Upper lobe of left lung (tissue), 6 donors: Measurements from ENCODE around the gene SP3. TPM values are rescaled to one million over a fixed set of nuclear protein-coding genes. Genes with fewer than 3 reads are reported as not detected.

Source experiments
- ATAC-seq, 2 donors: fragments of 200-7000 bp; cut with Tn5 transposase; one replicate each; pipeline ENCODE4 v1.9.1; 2022; ENCODE audit warnings: mild to moderate bottlenecking in 2 of 2, moderate library complexity in 2 of 2; ENCODE audit not compliant: low FRiP score in 2 of 2
- DNase-seq, 2 donors: peaks; one replicate each; pipeline ENCODE4 v3.0.0-alpha.2; 2019 to 2020
- H3K27ac ChIP-seq, 4 donors: fragments of 200-600 bp; sonication (generic); one replicate each; pipeline ENCODE4 v1.5.1; 2016 to 2019
- H3K27me3 ChIP-seq, 4 donors: fragments of 200-600 bp; sonication (generic); one replicate each; pipeline ENCODE4 v1.5.1; 2017 to 2019
- H3K36me3 ChIP-seq, 4 donors: fragments of 200-600 bp; sonication (generic); one replicate each; pipeline ENCODE4 v1.5.1; 2016 to 2019
- H3K4me1 ChIP-seq, 4 donors: fragments of 200-600 bp; sonication (generic); one replicate each; pipeline ENCODE4 v1.5.1; 2018 to 2019
- H3K4me3 ChIP-seq, 4 donors: fragments of 200-600 bp; sonication (generic); one replicate each; pipeline ENCODE4 v1.5.1; 2017 to 2019; ENCODE audit warnings: mild to moderate bottlenecking in 2 of 4, moderate library complexity in 1 of 4
- H3K9me3 ChIP-seq, 4 donors: fragments of 200-600 bp; sonication (generic); one replicate each; pipeline ENCODE4 v1.5.1; 2018 to 2019
- EP300 ChIP-seq, 4 donors: sonication (generic); formaldehyde crosslinking; IDR thresholded peaks; one replicate each; pipeline ENCODE4 v1.5.1; 2017; ENCODE audit warnings: antibody characterized with exemption in 4 of 4, control low read depth in 2 of 4
- POLR2A ChIP-seq, 4 donors: fragments of 450-650 bp; IDR thresholded peaks; one replicate each; pipeline ENCODE4 v1.5.1; 2016 to 2017; ENCODE audit warnings: antibody characterized with exemption in 4 of 4, mild to moderate bottlenecking in 2 of 4
- POLR2AphosphoS5 ChIP-seq, 2 donors: sonication (generic); formaldehyde crosslinking; IDR thresholded peaks; one replicate each; pipeline ENCODE4 v1.5.1; 2017; ENCODE audit warnings: antibody characterized with exemption in 2 of 2
- WGBS, 2 donors: methylation state at CpG; one replicate each; pipeline ENCODE4 v1.1.5; 2017 to 2018; 5-methylcytosine and 5-hydroxymethylcytosine counted together
- total RNA-seq, 6 donors: library from RNA; depleted of rRNA in 4 of 6; stranded (reverse); fragments of >200 nt in 4 of 6; gene quantifications; one replicate each; pipeline versions ENCODE4 v1.1.0 to v1.2.1, GENCODE V29; 2016 to 2021
- TF ChIP-seq, protein P1 (sequence below), 6 experiments: fragments of 450-650 bp in 4 of 6; fragments of 200-600 bp in 2 of 6; sonication (generic) in 2 of 6; IDR thresholded peaks; one replicate each; pipeline ENCODE4 v1.5.1; 2016 to 2019; ENCODE audit warnings: antibody characterized with exemption in 6 of 6
- donor health status: DM: no; HTN: no; CAD: no; lungs with moderate emphysema.
- donor health status: DM: no; HTN: yes; CAD: no; lungs with severe emphysema.

Gene SP3
- total RNA-seq, 6 donors from 2014 or later: 37.0 to 139 (median 77.0) TPM

DNA sequence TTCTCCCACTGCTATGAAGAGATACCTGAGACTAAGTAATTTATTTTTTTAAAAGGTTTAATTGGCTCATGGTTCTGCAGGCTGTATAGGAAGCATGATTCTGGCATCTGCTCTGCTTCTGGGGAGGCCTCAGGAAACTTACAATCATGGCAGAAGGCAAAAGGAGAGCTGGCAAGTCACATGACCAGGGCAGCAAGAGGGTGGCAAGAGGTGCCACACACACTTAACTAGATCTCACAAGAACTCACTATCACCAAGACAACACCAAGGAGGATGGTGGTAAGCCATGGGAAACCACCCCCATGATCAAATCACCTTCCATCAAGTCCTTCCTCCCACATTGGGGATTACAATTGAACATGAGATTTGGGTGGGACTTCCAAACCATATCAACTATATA is 38.3 kb downstream of the SP3 start:
- DNase-seq (no peak), ATAC-seq (no peak)
- Histone ChIP-seq H3K4me1 (peaks cover 7 to 28% (median 11%) of the 10 kb centered on the region in 4 donors), H3K27me3 (no peaks in the 10 kb centered on the region), H3K27ac (no peak overlapping the region), H3K4me3 (no peak overlapping the region), H3K36me3 (no peaks in the 10 kb centered on the region), H3K9me3 (no peaks in the 10 kb centered on the region)
- TF ChIP-seq, protein P1, sequence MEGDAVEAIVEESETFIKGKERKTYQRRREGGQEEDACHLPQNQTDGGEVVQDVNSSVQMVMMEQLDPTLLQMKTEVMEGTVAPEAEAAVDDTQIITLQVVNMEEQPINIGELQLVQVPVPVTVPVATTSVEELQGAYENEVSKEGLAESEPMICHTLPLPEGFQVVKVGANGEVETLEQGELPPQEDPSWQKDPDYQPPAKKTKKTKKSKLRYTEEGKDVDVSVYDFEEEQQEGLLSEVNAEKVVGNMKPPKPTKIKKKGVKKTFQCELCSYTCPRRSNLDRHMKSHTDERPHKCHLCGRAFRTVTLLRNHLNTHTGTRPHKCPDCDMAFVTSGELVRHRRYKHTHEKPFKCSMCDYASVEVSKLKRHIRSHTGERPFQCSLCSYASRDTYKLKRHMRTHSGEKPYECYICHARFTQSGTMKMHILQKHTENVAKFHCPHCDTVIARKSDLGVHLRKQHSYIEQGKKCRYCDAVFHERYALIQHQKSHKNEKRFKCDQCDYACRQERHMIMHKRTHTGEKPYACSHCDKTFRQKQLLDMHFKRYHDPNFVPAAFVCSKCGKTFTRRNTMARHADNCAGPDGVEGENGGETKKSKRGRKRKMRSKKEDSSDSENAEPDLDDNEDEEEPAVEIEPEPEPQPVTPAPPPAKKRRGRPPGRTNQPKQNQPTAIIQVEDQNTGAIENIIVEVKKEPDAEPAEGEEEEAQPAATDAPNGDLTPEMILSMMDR (IDR thresholded peaks at IDR 0.05): no peak
- TF ChIP-seq POLR2AphosphoS5 (IDR thresholded peaks at IDR 0.05) (no peak), EP300 (IDR thresholded peaks at IDR 0.05) (no peak), POLR2A (IDR thresholded peaks at IDR 0.05) (no peak)

DNA sequence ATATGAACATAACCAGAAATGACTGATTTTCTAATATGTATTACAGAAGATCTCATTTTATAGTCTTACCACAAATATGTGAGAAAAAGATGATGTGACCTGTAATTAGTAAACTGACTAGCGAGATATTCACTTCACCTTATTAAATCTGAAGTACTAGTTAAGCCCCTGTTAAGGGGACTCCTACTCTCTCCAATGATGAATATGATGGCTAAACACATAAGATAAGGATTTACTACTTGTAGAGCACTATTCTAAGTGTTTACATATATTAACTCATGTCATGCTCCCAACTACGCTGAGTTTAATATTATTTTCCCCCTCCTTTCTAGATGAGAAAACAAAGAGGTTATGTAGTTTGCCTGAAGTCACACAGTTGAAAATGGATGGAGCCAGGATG is 40.9 kb downstream of the SP3 start:
- Histone ChIP-seq H3K27me3 (no peaks in the 10 kb centered on the region), H3K36me3 (no peaks in the 10 kb centered on the region), H3K4me1 (peaks cover 7 to 36% (median 11%) of the 10 kb centered on the region in 4 donors), H3K27ac (no peak overlapping the region), H3K9me3 (no peaks in the 10 kb centered on the region), H3K4me3 (no peak overlapping the region)
- WGBS, 2 donors: 71 to 75% methylated on average over 2 of the region's 2 CpGs
- DNase-seq (no peak), ATAC-seq (no peak)
- TF ChIP-seq POLR2A (IDR thresholded peaks at IDR 0.05) (no peak), EP300 (IDR thresholded peaks at IDR 0.05) (no peak), POLR2AphosphoS5 (IDR thresholded peaks at IDR 0.05) (no peak)
- TF ChIP-seq, protein P1 (IDR thresholded peaks at IDR 0.05): no peak

DNA sequence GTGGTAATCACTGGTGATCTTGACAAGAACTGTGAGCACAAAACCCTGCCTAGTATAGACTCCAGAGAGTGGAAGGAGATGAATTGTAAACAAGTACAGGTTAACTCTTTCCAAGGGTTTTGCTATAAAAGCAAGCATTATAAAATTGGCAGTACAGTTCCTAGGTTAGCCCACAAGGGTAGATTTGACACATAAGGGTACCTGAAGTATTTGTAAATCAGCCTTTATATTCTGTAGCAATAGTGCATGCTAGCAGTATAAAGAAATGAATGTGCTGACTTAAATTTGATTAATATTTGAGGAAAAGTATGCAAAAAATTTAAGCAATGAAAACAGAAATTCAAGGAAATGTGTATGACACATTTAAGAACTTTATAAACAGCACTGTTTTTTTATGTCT is 42.4 kb downstream of the SP3 start:
- DNase-seq (no peak), ATAC-seq (no peak)
- Histone ChIP-seq H3K9me3 (no peaks in the 10 kb centered on the region), H3K27ac (no peak overlapping the region), H3K27me3 (no peaks in the 10 kb centered on the region), H3K36me3 (peaks cover 0 to 8% (median 1%) of the 10 kb centered on the region in 4 donors), H3K4me1 (peaks cover 7 to 33% (median 11%) of the 10 kb centered on the region in 4 donors), H3K4me3 (no peak overlapping the region)
- TF ChIP-seq POLR2AphosphoS5 (IDR thresholded peaks at IDR 0.05) (no peak), EP300 (IDR thresholded peaks at IDR 0.05) (no peak), POLR2A (IDR thresholded peaks at IDR 0.05) (no peak)
- TF ChIP-seq, protein P1 (IDR thresholded peaks at IDR 0.05): no peak

DNA sequence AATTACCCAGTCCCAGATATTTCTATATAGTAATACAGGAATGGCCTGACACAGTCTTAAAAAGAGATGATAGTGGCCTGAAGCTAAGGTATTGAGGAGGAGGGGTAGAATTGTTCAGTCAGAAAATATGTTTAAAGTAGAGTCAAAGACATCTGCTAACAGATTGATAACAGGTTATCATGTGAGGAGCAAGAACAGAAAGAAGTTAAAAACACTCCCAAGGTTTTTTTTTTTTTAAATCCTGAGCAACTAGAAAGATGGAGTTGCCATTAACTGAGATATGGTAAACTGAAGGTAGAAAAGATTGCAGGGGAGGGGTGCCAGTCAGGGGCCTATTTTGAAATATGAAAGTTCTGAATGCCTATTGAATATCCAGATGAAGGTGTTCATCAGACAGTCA is 43.1 kb downstream of the SP3 start:
- Histone ChIP-seq H3K9me3 (no peaks in the 10 kb centered on the region), H3K4me1 (peaks cover 7 to 33% (median 11%) of the 10 kb centered on the region in 4 donors)
- no peak for ATAC-seq

More for the DNA sequence above, 43.1 kb downstream of the SP3 start:
- DNase-seq: no peak
- Histone ChIP-seq H3K27ac (no peak overlapping the region), H3K4me3 (no peak overlapping the region), H3K36me3 (peaks cover 0 to 15% (median 1%) of the 10 kb centered on the region in 4 donors), H3K27me3 (no peaks in the 10 kb centered on the region)
- TF ChIP-seq EP300 (IDR thresholded peaks at IDR 0.05): no peak
- TF ChIP-seq, protein P1 (IDR thresholded peaks at IDR 0.05): no peak
- TF ChIP-seq POLR2A (IDR thresholded peaks at IDR 0.05): no peak
- no peak for TF ChIP-seq POLR2AphosphoS5 (IDR thresholded peaks at IDR 0.05)
